GM18499 (cell line): ENCODE measurements around the gene ATXN10.

Experiments used
- ATAC-seq: cut with Tn5 transposase; IDR thresholded peaks from one replicate; pipeline ENCODE4 v1.9.1; 2021; ENCODE audit warnings: moderate number of reproducible peaks; ENCODE audit not compliant: insufficient read depth, unreplicated experiment

Gene ATXN10

GRCh38 chr22:45867118-45867905, 195.7 kb downstream of the ATXN10 start:
- ATAC-seq: no peak

- no peak for ATAC-seq
Observed at GRCh38 chr22:45867906-45868555, 196.4 kb downstream of the ATXN10 start.

- ATAC-seq: no peak
Observed at GRCh38 chr22:45868571-45869339, 197.1 kb downstream of the ATXN10 start.

- ATAC-seq: no peak
Observed at GRCh38 chr22:45869340-45869847, 197.8 kb downstream of the ATXN10 start.

GRCh38 chr22:45870011-45870410, 198.4 kb downstream of the ATXN10 start:
- no peak for ATAC-seq

- no peak for ATAC-seq
Observed at GRCh38 chr22:45871721-45872120, 200.1 kb downstream of the ATXN10 start.

GRCh38 chr22:45872659-45873263, 201.1 kb downstream of the ATXN10 start:
- ATAC-seq: no peak

- no peak for ATAC-seq
Observed at GRCh38 chr22:45876136-45877035, 204.8 kb downstream of the ATXN10 start.

GRCh38 chr22:45877036-45877380, 205.4 kb downstream of the ATXN10 start:
- no peak for ATAC-seq

- no peak for ATAC-seq
Observed at GRCh38 chr22:45877651-45878050, 206.0 kb downstream of the ATXN10 start.

GRCh38 chr22:45878051-45878781, 206.6 kb downstream of the ATXN10 start:
- ATAC-seq: no peak

- ATAC-seq: no peak
Observed at GRCh38 chr22:45878901-45879551, 207.4 kb downstream of the ATXN10 start.

GRCh38 chr22:45879552-45879949, 207.9 kb downstream of the ATXN10 start:
- ATAC-seq: no peak

- ATAC-seq: no peak
Observed at GRCh38 chr22:45880091-45880715, 208.6 kb downstream of the ATXN10 start.

GRCh38 chr22:45880716-45881523, 209.3 kb downstream of the ATXN10 start:
- ATAC-seq: no peak

GRCh38 chr22:45881524-45881875, 209.9 kb downstream of the ATXN10 start:
- ATAC-seq: no peak
